NCI-H2227 (cell line): Measurements from ENCODE around the gene ADCY3.

Experiments used
- DNase-seq: peaks from one replicate; lab custom pipeline; 2025; ENCODE audit not compliant: unreplicated experiment; lab: John Stamatoyannopoulos, UW

Gene ADCY3

DNA sequence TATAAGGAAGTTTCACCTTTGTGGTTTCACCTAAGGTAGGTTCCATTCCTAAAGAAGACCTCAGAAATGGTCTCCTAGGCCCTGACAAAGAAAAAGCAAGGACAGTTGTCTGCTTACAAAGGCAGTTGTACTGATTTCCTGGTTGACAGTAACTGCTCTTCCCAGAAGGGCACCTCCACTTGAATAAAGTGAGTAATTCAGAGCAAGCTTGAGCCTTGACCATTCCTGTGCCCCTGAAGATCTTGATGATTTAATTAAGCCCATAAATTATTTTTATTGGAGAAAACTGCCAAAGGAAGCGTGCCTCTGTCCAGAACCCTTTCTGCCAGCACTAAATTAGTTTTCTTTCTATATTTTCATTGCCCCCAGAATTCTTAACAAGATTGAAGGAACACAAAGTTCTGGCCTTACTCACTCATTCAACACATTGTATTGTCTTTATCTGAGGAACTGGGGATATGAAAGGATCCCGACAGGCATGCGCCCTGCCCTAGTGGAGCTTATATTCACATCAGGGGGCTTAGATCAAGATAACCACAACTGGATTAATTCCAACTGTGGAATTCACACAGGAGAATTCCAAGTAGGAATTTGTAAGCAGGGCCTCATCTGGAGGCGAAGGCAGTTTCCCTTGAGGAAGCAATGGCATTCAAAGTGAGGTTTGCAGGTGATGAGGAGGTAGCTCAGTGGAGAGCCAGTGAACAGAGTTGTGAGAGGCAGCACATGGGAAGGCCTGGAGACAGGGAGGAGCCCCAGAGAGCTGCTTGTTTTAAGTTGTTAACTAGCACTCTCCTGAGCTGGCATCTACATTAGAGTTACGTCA lies 148.1 kb downstream of the ADCY3 start:
- DNase-seq, result no peak

GRCh38 chr2:24771061-24771460 lies 149.0 kb downstream of the ADCY3 start:
- DNase-seq, result no peak
